HG02885 (cell line): ENCODE measurements around the gene MAST3.

Experiments used
- ATAC-seq: cut with Tn5 transposase; IDR thresholded peaks from one replicate; pipeline ENCODE4 v1.9.1; 2021; ENCODE audit warnings: mild to moderate bottlenecking; ENCODE audit not compliant: unreplicated experiment, poor library complexity

MAST3 gene

DNA sequence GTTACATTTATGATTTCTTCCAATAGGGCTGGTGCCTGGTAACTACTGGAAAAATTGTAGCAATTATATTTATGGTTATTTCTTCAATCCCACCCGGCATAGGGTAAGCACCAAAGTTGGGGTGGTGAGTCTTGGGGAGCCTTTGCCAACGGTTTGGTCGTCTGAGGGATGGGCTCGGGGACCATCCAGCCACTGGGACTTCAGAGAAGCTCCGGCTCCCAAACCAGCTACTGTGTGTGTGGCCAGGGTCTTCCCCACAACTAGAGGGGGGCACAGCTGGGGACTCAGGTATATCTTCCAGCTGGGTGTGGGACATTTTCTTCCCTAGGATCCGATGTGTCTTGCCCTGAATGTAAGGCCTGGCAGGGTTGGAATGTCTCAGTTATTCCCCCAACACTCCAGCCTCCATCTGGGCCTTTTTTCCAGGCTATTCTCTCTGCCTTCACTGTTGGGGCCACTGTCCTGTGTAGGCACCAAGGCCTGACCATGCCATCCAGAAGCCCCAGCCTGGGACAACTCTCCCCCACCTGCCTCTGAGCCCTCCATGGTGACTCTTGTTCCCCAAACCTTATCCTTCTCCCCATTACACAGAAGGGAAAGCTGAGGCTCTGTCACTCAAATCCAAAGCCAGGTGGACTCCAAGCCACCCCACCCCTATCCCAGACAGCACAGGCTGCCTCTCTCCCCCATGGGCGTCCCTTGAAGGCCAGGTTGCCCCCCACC, 74.9 kb downstream of the MAST3 start:
- ATAC-seq: no peak

DNA sequence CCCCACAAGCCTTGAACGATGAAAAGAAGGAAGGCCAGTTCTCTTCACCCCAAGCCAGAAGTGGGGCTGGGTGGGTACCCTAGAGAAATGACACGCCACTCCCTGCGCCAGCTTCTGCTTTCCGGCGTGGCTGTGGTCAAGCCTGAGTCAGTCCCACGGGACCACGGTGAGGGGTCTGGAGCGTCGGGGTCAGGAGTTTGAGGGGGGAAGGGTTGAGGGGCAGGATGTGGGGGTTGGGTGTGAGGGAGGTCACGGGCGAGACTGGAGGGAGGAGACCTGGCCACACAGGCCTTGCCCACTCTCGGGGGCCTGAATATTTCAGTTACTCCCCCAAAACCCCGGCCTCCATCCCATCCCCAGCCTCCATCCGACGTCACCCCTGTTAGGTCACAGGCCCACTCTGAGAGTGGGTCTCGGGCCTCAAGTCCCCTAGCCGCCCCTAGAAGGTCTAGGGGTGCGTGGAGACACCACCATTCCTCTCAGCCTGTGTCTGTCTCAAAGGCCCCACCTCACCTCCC, 75.5 kb downstream of the MAST3 start:
- no peak for ATAC-seq

GRCh38 chr19:18173572-18174288, 76.2 kb downstream of the MAST3 start, which contains the start of gene IFI30:
TSS of gene IFI30 (plus strand) at chr19:18173813. CDS start at chr19:18173842, 29 bp downstream.
- peak; percentile 50 for ATAC-seq

DNA sequence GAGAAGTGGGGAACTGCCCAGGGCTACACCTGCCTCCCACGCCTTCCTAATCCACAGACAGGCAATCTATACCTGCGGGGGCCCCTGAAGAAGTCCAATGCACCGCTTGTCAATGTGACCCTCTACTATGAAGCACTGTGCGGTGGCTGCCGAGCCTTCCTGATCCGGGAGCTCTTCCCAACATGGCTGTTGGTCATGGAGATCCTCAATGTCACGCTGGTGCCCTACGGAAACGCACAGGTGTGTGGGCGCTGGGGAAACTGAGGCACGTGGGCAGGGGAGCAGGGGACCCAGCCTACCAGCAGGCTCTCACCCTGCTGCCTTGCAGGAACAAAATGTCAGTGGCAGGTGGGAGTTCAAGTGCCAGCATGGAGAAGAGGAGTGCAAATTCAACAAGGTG, 77.4 kb downstream of the MAST3 start:
- ATAC-seq: no peak

DNA sequence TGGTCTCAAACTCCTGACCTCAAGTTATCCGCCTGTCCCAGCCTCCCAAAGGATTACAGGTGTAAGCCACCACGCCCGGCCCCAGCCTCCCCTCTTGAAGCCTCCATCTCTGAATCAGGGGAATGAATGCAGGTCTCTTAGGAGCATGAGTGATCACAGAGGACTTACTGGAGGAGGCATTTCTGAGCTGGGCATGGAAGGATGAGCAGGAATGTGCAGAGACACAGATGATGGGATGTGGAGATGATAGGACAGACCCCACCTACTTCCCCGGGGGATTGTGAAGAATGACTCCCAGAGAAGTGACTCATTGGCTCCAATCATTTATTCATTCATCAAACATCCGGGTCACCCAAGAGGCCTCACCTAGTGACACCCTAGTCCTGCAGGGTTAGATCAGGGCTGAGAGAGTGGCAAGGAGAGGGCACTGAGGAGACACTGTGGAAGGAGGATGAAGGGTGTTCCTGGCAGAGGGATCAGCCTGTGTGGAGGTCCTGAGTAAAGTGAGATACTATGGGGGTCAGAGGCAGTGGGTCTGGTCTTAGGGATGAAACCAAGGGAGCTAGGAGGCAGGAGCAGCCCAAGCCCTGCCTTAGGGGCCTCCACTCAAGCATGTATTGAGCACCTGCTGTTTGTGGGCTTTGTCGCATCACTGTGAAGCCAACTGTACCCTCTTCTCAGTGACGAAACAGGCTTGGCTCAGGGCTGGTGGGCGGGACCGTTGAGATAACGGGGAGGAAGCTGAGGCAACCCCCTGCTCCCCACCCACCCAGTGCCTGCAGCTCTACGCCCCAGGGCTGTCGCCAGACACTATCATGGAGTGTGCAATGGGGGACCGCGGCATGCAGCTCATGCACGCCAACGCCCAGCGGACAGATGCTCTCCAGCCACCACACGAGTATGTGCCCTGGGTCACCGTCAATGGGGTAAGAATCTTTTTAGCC, 79.1 kb downstream of the MAST3 start:
- no peak for ATAC-seq

DNA sequence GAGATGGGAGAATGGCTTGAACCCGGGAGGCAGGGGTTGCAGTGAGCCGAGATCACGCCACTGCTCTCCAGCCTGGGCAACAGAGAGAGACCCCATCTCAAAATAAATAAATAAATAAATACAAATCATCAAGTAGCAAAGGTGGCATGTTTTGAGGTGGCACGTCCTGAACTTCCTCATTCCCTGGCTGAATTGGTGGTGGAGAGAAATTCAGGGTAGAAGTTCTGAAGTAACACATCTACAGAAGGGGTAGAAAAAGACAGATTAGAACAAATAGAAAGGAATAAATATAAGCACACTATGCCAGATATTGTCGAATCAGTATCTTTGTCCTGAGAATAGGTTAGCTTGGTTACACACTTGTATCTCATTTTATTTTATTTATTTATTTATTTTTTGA, 82.4 kb downstream of the MAST3 start:
- ATAC-seq: no peak

GRCh38 chr19:18183529-18183928, 86.0 kb downstream of the MAST3 start:
- no peak for ATAC-seq

DNA sequence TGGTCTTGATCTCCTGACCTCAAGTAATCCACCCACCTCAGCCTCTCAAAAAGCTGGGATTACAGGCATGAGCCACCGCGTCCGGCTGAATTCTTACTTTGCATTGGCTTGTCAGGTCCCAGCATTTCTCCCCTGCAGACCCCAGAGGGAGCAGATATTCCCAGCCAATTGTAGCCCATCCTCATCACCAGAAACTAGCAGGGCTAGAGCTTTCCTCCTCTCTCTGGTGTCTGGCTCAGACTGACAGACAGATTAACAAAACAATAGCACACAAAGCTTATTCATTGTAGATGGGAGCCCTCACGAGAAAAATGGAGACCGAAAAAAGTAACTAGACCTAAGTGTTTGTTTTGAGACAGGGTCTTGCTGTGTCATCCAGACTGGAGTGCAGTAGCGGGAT, 88.0 kb downstream of the MAST3 start:
- no peak for ATAC-seq

- ATAC-seq: no peak
These were observed 92.7 kb downstream of the MAST3 start for GRCh38 chr19:18190278-18190677.

DNA sequence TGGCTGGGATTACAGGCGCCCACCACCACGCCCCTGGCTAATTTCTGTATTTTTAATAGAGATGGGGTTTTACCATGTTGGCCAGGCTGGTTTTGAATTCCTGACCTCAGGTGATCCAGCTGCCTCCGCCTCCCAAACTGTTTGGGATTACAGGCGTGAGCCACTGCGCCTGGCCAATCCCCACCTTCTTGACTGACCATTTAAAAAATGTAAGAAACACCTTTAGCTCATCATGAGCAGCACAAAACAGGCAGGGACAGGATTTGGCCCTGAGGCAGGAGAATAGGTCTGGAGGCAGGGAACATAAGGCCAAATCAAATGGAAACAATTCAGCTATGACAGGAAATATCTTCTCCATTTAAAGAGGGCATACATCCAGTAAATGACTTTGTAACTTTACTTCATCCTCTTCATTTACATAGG, 94.1 kb downstream of the MAST3 start:
- ATAC-seq: no peak

- ATAC-seq: peak; percentile 87
These were observed 95.3 kb downstream of the MAST3 start, which contains the start of gene MPV17L2 for GRCh38 chr19:18192673-18193387. TSS of gene MPV17L2 (plus strand) at chr19:18193218. CDS start at chr19:18193282, 64 bp downstream.

GRCh38 chr19:18193388-18194180, 96.0 kb downstream of the MAST3 start:
- ATAC-seq: peak; percentile 10

DNA sequence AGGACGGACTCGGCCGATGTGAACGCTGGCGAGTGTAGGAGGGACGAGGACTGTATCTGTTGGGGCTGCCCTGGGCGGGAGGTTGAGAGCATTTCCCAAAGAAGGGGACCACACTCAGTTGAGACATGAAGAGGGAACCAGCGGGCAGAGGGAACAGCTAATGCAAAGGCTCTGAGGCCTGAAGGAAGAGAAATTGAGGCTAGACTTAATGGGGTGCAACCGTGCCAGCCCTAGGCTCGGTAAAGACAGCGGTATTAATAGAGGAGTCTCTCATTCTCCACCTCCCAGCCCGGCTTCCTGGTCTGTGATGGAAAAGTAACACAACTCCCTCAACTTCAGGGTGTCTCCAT, 96.6 kb downstream of the MAST3 start:
- ATAC-seq: no peak

- no peak for ATAC-seq
These were observed 97.1 kb downstream of the MAST3 start for GRCh38 chr19:18194554-18195238.

DNA sequence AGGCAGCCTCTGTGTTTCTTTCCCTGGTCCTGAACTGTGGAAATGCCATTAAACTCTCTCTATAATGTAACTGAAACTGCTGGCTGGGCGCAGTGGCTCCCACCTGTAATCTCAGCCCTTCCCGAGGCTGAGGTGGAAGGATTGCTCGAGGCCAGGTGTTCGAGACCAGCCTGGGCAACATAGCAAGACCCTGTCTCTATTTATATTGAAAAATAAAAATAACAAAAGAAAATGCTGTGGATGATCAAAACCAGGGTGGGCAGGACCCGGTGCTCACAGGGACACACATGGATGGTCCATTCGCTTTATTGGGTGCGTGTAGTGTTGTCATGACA, 98.9 kb downstream of the MAST3 start:
- no peak for ATAC-seq

DNA sequence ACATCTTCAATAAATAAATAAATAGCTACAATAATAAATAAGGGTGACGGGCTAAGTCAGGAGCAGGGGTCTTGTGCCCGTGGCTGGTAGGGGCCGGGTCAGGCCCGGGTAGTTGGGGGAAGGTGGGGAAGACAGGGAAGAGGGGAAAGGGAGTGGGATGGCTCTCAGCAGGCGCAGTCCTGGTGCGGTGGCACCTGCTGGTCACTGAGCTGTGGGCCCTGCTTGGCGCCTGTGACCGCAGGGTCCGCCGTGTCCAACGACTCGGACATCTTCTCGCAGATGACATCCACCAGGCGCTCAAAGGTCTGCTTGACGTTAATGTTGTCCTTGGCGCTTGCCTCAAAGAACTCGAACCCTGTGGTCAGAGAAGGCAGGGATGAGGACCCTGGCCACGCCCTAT, 99.7 kb downstream of the MAST3 start:
- no peak for ATAC-seq

GRCh38 chr19:18197941-18198340, 100.4 kb downstream of the MAST3 start:
- ATAC-seq: no peak

DNA sequence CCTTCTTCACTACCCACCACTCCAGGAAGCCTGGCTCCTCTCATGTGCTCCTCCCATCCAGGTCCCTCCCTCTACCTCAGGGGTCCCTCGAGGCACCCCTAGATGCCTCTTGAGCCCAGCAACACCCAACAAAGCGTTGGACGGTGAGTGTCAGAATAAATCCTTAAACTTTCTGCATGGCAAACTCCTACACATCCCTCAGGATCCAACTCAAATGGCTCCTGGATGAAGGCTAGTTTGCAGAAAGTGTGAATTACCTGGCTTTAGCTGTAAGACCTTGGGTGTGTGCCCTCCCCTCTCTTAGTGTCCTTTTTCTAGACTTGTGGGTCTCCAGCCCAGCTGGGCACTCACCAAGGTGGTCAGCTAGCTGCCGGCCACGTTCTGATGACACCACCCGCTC, 100.8 kb downstream of the MAST3 start:
- ATAC-seq: no peak
